ENCODE data around the gene SIRT2. TPM values are rescaled to one million over a fixed set of nuclear protein-coding genes. Genes with fewer than 3 reads are reported as not detected.
A peak's percentile ranks its signal among the peaks of the same experiment; 100 is the strongest.

Gene SIRT2
- total and polyA plus RNA-seq, 2 of the 13 experiments (the other 11 are each of a cell fraction or from before 2014, with no cell fraction given), result 22.3 to 26.1 TPM

DNA sequence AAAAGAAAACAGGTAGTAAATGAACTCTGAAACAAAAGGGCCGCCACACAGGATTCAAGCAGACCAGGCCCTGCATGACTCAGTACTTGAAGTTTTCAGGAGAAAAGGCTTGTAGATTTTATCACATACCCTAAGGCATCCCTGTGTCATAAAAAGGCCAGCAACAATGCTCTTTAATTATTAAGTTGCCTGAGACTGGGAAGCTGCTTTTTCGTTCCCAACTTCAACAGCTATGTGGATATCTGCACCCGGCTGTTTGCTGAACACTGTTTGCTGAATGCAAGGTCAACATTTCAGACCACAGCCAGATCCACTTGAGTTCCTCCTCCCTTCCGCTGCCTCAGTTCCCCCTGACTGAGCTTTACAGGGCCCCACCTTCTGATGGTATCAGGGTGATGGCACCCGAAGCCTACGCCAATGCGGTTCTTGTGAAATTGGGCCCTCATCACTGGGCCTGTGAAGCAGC lies 61.7 kb downstream of the SIRT2 start (continued):
- TF ChIP-seq, protein P1, sequence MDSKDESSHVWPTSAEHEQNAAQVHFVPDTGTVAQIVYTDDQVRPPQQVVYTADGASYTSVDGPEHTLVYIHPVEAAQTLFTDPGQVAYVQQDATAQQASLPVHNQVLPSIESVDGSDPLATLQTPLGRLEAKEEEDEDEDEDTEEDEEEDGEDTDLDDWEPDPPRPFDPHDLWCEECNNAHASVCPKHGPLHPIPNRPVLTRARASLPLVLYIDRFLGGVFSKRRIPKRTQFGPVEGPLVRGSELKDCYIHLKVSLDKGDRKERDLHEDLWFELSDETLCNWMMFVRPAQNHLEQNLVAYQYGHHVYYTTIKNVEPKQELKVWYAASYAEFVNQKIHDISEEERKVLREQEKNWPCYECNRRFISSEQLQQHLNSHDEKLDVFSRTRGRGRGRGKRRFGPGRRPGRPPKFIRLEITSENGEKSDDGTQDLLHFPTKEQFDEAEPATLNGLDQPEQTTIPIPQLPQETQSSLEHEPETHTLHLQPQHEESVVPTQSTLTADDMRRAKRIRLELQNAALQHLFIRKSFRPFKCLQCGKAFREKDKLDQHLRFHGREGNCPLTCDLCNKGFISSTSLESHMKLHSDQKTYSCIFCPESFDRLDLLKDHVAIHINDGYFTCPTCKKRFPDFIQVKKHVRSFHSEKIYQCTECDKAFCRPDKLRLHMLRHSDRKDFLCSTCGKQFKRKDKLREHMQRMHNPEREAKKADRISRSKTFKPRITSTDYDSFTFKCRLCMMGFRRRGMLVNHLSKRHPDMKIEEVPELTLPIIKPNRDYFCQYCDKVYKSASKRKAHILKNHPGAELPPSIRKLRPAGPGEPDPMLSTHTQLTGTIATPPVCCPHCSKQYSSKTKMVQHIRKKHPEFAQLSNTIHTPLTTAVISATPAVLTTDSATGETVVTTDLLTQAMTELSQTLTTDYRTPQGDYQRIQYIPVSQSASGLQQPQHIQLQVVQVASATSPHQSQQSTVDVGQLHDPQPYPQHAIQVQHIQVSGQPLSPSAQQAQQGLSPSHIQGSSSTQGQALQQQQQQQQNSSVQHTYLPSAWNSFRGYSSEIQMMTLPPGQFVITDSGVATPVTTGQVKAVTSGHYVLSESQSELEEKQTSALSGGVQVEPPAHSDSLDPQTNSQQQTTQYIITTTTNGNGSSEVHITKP (CRISPR knock-in tag; IDR thresholded peaks at IDR 0.05; ENCODE audit: low read depth), result 0 out of 2 replicates have a peak, but pooled peaks have one; percentile 13
- no peak for TF ChIP-seq SP4 (CRISPR knock-in tag; IDR thresholded peaks at IDR 0.05)
- TF ChIP-seq ZNF773 (CRISPR knock-in tag; IDR thresholded peaks at IDR 0.05; ENCODE audit: borderline replicate concordance), result no peak
- TF ChIP-seq, protein P2, sequence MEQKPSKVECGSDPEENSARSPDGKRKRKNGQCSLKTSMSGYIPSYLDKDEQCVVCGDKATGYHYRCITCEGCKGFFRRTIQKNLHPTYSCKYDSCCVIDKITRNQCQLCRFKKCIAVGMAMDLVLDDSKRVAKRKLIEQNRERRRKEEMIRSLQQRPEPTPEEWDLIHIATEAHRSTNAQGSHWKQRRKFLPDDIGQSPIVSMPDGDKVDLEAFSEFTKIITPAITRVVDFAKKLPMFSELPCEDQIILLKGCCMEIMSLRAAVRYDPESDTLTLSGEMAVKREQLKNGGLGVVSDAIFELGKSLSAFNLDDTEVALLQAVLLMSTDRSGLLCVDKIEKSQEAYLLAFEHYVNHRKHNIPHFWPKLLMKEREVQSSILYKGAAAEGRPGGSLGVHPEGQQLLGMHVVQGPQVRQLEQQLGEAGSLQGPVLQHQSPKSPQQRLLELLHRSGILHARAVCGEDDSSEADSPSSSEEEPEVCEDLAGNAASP (CRISPR knock-in tag; IDR thresholded peaks at IDR 0.05; ENCODE audit: borderline replicate concordance), result 0 out of 2 replicates have a peak, but pooled peaks have one; percentile 17
- TF ChIP-seq, protein P3, sequence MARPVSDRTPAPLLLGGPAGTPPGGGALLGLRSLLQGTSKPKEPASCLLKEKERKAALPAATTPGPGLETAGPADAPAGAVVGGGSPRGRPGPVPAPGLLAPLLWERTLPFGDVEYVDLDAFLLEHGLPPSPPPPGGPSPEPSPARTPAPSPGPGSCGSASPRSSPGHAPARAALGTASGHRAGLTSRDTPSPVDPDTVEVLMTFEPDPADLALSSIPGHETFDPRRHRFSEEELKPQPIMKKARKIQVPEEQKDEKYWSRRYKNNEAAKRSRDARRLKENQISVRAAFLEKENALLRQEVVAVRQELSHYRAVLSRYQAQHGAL (CRISPR knock-in tag; IDR thresholded peaks at IDR 0.05; ENCODE audit: not compliant biosample characterization), result no peak
- TF ChIP-seq FOXP4 (CRISPR knock-in tag; IDR thresholded peaks at IDR 0.05), result peak; percentile 59
- TF ChIP-seq TCF12 (IDR thresholded peaks at IDR 0.05), result no peak
- TF ChIP-seq TCF12 (CRISPR knock-in tag; IDR thresholded peaks at IDR 0.05), result no peak
- TF ChIP-seq ZNF280D (CRISPR knock-in tag; IDR thresholded peaks at IDR 0.05), result no peak
- TF ChIP-seq ZBTB8A (CRISPR knock-in tag; IDR thresholded peaks at IDR 0.05; ENCODE audit: borderline replicate concordance, low read depth), result no peak
- TF ChIP-seq HNF1B (CRISPR knock-in tag; IDR thresholded peaks at IDR 0.05), result peak; percentile 26; the same call in 1 of the 2 replicates

Measured in HepG2 (cell line).